PC-3 (cell line): Measurements from ENCODE around the gene MINDY4B. TPM values are rescaled to one million over a fixed set of nuclear protein-coding genes. Genes with fewer than 3 reads are reported as not detected.

Experiments used
- ATAC-seq: fragments of 200-7000 bp; cut with Tn5 transposase; 2 replicates; pipeline ENCODE4 v1.9.1; 2020; ENCODE audit warnings: mild to moderate bottlenecking, moderate library complexity
- BruUV-seq: library from RNA; stranded (reverse); fragments of 400-500 nt; replicated peaks from 2 replicates; lab custom pipeline; 2021; lab: Mats Ljungman, UMichigan
- CTCF ChIA-PET: fragments of 300-600 bp; sonication (Branson Sonifier 250); formaldehyde crosslinking; loops from one replicate; lab custom pipeline; 2022; ENCODE audit warnings: antibody characterized with exemption; lab: Charles Lee
- POLR2A ChIA-PET: fragments of 300-600 bp; sonication (Branson Sonifier 250); formaldehyde crosslinking; loops from one replicate; lab custom pipeline; 2022; ENCODE audit warnings: antibody characterized with exemption; ENCODE audit not compliant: unreplicated experiment; lab: Charles Lee
- DNase-seq: peaks from one replicate; pipeline ENCODE4 v3.0.0-alpha.2; 2015
- H2AFZ ChIP-seq: fragments of 300-600 bp; sonication (generic); 2 replicates; pipeline ENCODE4 v1.6.0; 2016; ENCODE audit warnings: antibody characterized with exemption, low read length
- H3F3A ChIP-seq: fragments of 300-600 bp; sonication (generic); one replicate; pipeline ENCODE4 v1.6.0; 2017; ENCODE audit warnings: antibody characterized with exemption, low read length, control low read depth, mild to moderate bottlenecking; ENCODE audit not compliant: unreplicated experiment
- H3K27ac ChIP-seq: fragments of 300-600 bp; sonication (generic); 2 replicates; pipeline ENCODE4 v1.5.1; 2016; ENCODE audit warnings: mild to moderate bottlenecking, low read length
- H3K27me3 ChIP-seq: fragments of 300-600 bp; sonication (generic); 2 replicates; pipeline ENCODE4 v1.6.1; 2016; ENCODE audit warnings: low read length, mixed read lengths
- H3K36me3 ChIP-seq: fragments of 300-600 bp; sonication (generic); 2 replicates; pipeline ENCODE4 v1.6.1; 2016; ENCODE audit warnings: low read depth, mixed run types, low read length, mixed read lengths
- H3K4me1 ChIP-seq: fragments of 300-600 bp; sonication (generic); 2 replicates; pipeline ENCODE4 v1.5.1; 2016; ENCODE audit warnings: low read length; ENCODE audit not compliant: insufficient read depth
- H3K4me2 ChIP-seq: fragments of 300-600 bp; sonication (generic); 2 replicates; pipeline ENCODE4 v1.6.0; 2016; ENCODE audit warnings: low read length
- H3K4me3 ChIP-seq: fragments of 300-600 bp; sonication (generic); 2 replicates; pipeline ENCODE4 v1.5.1; 2016; ENCODE audit warnings: mild to moderate bottlenecking, low read length, mixed read lengths
- H3K79me2 ChIP-seq: fragments of 300-600 bp; sonication (generic); 2 replicates; pipeline ENCODE4 v1.6.1; 2017; ENCODE audit warnings: low read length, mixed read lengths
- H3K9ac ChIP-seq: fragments of 300-600 bp; sonication (generic); 2 replicates; pipeline ENCODE4 v1.6.0; 2016; ENCODE audit warnings: mild to moderate bottlenecking, low read length
- H3K9me2 ChIP-seq: fragments of 300-600 bp; sonication (generic); replicated peaks from 2 replicates; pipeline ENCODE4 v1.6.1; 2016; ENCODE audit warnings: mixed run types, low read length, mixed read lengths
- H3K9me3 ChIP-seq: fragments of 300-600 bp; sonication (generic); 2 replicates; pipeline ENCODE4 v1.6.1; 2016; ENCODE audit warnings: low read length, mixed read lengths
- H4K20me1 ChIP-seq: fragments of 300-600 bp; sonication (generic); 2 replicates; pipeline ENCODE4 v1.6.1; 2016; ENCODE audit warnings: low read length, mixed read lengths
- EZH2 ChIP-seq: fragments of 300-600 bp; sonication (generic); IDR thresholded peaks from one replicate; pipeline ENCODE4 v1.6.1; 2017; ENCODE audit warnings: antibody characterized with exemption, mild to moderate bottlenecking, low read length; ENCODE audit not compliant: unreplicated experiment
- EZH2phosphoT487 ChIP-seq: fragments of 300-600 bp; sonication (generic); IDR thresholded peaks from 2 replicates; pipeline ENCODE4 v1.6.1; 2018; ENCODE audit warnings: mild to moderate bottlenecking, antibody characterized with exemption, low read length, borderline replicate concordance
- intact Hi-C: fragments of 100-400 bp; cut with micrococcal nuclease; formaldehyde crosslinking; loops from 2 replicates; pipeline ENCODE4 v1.9.0; 2023
- total RNA-seq: library from RNA; depleted of rRNA; stranded (reverse); fragments of >200 nt; gene quantifications from 2 replicates; pipeline ENCODE4 v1.2.3, GENCODE V29; 2014
- TF ChIP-seq, protein P1 (sequence below): fragments of 300-600 bp; sonication (generic); conservative IDR thresholded peaks from 2 replicates; pipeline ENCODE4 v1.5.1; 2017; ENCODE audit warnings: antibody characterized with exemption, low read depth, mild to moderate bottlenecking, low read length

Gene MINDY4B
- total RNA-seq, 1 experiment from 2014 or later = not detected

- no peak for ATAC-seq
- BruUV-seq = no TSS peak
- CTCF ChIA-PET = no interaction called here
Observed at GRCh38 chr3:150825916-150826377, 79.3 kb downstream of the MINDY4B start.

DNA sequence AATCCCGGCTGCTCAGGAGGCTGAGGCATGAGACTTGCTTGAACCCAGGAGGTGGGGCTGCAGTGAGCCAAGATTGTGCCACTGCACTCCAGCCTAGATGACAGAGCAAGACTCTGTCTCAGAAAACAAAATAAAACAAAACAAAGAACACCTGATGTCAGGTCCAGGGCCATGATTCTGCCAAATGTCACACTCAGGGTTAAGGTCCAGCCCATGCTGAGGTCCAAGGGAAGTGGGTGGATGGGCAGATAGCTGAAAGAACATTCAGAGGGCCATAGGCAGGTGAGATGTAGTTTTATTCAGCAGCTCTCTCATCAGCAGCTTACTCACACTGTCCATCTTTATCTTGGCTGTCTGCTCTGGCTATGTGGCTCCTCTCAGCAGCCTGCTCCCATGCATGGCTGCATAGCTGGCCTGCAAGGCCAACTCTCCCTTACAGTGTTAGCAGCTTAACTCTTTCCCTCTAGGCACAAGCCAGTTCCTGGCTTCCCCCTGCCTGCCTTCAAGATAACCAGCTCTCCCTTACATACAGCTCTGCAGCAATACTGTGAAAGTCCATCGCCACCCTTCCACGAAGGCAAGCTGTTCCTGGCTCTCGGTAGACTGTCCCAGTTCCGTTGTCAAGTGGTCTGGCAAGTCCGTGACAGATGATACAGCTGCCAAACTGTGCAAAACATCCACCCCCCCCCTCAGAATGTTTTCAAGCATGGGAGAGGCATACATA is 79.9 kb downstream of the MINDY4B start:
- ChIA-PET CTCF (no interaction called here), POLR2A (interaction anchor here (0.5 to 0.6 kb wide), 2 partner anchors 62 to 184 kb away, joined by 5 read pairs; partner anchors contain the start of gene SIAH2)
- Histone ChIP-seq H3K36me3 (no peaks in the 10 kb centered on the region), H2AFZ (no peak overlapping the region), H3K27me3 (no peaks in the 10 kb centered on the region), H3K79me2 (no peaks in the 10 kb centered on the region), H3K9me2 (no peaks in the 10 kb centered on the region), H3K4me2 (no peak overlapping the region), H3K9me3 (no peaks in the 10 kb centered on the region), H3K9ac (no peak overlapping the region), H3K27ac (no peak overlapping the region), H3F3A (no peaks in the 10 kb centered on the region), H3K4me1 (no peaks in the 10 kb centered on the region), H3K4me3 (no peak overlapping the region), H4K20me1 (no peaks in the 10 kb centered on the region)
- no peak for DNase-seq
- ATAC-seq = no peak
- intact Hi-C loops = no loop called here
- no TSS peak for BruUV-seq
- TF ChIP-seq, protein P1, sequence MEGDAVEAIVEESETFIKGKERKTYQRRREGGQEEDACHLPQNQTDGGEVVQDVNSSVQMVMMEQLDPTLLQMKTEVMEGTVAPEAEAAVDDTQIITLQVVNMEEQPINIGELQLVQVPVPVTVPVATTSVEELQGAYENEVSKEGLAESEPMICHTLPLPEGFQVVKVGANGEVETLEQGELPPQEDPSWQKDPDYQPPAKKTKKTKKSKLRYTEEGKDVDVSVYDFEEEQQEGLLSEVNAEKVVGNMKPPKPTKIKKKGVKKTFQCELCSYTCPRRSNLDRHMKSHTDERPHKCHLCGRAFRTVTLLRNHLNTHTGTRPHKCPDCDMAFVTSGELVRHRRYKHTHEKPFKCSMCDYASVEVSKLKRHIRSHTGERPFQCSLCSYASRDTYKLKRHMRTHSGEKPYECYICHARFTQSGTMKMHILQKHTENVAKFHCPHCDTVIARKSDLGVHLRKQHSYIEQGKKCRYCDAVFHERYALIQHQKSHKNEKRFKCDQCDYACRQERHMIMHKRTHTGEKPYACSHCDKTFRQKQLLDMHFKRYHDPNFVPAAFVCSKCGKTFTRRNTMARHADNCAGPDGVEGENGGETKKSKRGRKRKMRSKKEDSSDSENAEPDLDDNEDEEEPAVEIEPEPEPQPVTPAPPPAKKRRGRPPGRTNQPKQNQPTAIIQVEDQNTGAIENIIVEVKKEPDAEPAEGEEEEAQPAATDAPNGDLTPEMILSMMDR = no peak

More at GRCh38 chr3:150825916-150826377, 79.3 kb downstream of the MINDY4B start:
- TF ChIP-seq EZH2 (no peak), EZH2phosphoT487 (no peak)
- TF ChIP-seq, protein P1 = no peak
- no peaks in the 10 kb centered on the region for H3K27me3 ChIP-seq
- H3K79me2 ChIP-seq = no peaks in the 10 kb centered on the region
- H3K36me3 ChIP-seq = no peaks in the 10 kb centered on the region
- POLR2A ChIA-PET = no interaction called here
- intact Hi-C loops = no loop called here
- no peaks in the 10 kb centered on the region for H3K9me3 ChIP-seq
- H2AFZ ChIP-seq = no peak overlapping the region
- no peak overlapping the region for H3K4me3 ChIP-seq
- no peaks in the 10 kb centered on the region for H4K20me1 ChIP-seq
- H3K27ac ChIP-seq = no peak overlapping the region
- no peaks in the 10 kb centered on the region for H3K9me2 ChIP-seq
- no peak overlapping the region for H3K9ac ChIP-seq
- H3K4me2 ChIP-seq = no peak overlapping the region
- no peak for DNase-seq
- no peaks in the 10 kb centered on the region for H3F3A ChIP-seq
- no peaks in the 10 kb centered on the region for H3K4me1 ChIP-seq

DNA sequence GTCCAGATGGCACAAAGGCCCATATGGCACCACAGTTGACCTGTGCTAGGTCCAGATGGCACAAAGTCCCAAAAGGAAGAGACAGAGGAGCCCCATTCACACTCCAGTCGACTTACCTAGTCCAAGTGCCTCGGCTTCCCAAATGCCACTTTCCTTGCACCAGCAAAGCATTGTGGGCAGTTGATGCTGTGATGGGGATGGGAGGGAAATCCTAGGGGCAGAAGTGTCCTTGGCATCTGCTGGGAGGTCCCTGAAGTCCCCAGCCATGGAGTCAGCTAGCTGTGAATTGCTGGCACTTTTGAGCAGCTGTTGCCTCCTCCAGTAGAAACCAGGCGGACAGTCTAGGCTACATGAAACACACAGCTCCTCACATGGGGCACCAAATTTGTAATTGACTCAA is 82.0 kb downstream of the MINDY4B start:
- ATAC-seq = no peak
- no peaks in the 10 kb centered on the region for H3K79me2 ChIP-seq
- no peak overlapping the region for H3K4me3 ChIP-seq
- H3K9me3 ChIP-seq = no peaks in the 10 kb centered on the region
- DNase-seq = no peak
- H3K27me3 ChIP-seq = no peaks in the 10 kb centered on the region
- BruUV-seq = no TSS peak
- POLR2A ChIA-PET = no interaction called here
- H3K4me2 ChIP-seq = no peak overlapping the region
- H2AFZ ChIP-seq = no peak overlapping the region
- no peaks in the 10 kb centered on the region for H3K9me2 ChIP-seq
- H3K27ac ChIP-seq = no peak overlapping the region
- H3K9ac ChIP-seq = no peak overlapping the region
- H3K4me1 ChIP-seq = no peaks in the 10 kb centered on the region
- CTCF ChIA-PET = no interaction called here
- H3K36me3 ChIP-seq = no peaks in the 10 kb centered on the region
- H3F3A ChIP-seq = no peaks in the 10 kb centered on the region
- H4K20me1 ChIP-seq = no peaks in the 10 kb centered on the region
- TF ChIP-seq EZH2phosphoT487 = no peak
- TF ChIP-seq EZH2 = no peak
- intact Hi-C loops = no loop called here
